SK-N-MC (cell line): ENCODE results near the gene FBXW7.

Source experiments
- EZH2 ChIP-seq: fragments of 200-600 bp; sonication (generic); IDR thresholded peaks from one replicate; pipeline ENCODE4 v1.6.1; 2017; ENCODE audit warnings: antibody characterized with exemption
- FOXP2 ChIP-seq: optimal IDR thresholded peaks from 2 replicates; pipeline ENCODE3; 2011; ENCODE audit warnings: mild to moderate bottlenecking, moderate library complexity; ENCODE audit not compliant: insufficient read depth; ENCODE audit errors: extremely low read length, control extremely low read depth
- POLR2AphosphoS5 ChIP-seq: IDR thresholded peaks from 2 replicates; pipeline ENCODE4 v1.6.1; 2012; ENCODE audit warnings: mild to moderate bottlenecking, low read depth, low read length, borderline replicate concordance

GRCh38 chr4:152563209-152563608 is 27.3 kb upstream of the FBXW7 start:
- TF ChIP-seq POLR2AphosphoS5 (no peak), EZH2 (no peak), FOXP2 (no peak)
